HG02943 (cell line): ENCODE measurements around the gene SUPT3H.

Source experiments
- ATAC-seq: cut with Tn5 transposase; IDR thresholded peaks from one replicate; pipeline ENCODE4 v1.9.1; 2021; ENCODE audit warnings: mild to moderate bottlenecking, low read depth, moderate library complexity; ENCODE audit not compliant: unreplicated experiment

SUPT3H gene

GRCh38 chr6:45132658-45133294 lies 245.0 kb downstream of the SUPT3H start:
- no peak for ATAC-seq

GRCh38 chr6:45132059-45132458 lies 245.7 kb downstream of the SUPT3H start:
- ATAC-seq: no peak

GRCh38 chr6:45129051-45129450 lies 248.7 kb downstream of the SUPT3H start:
- no peak for ATAC-seq

DNA sequence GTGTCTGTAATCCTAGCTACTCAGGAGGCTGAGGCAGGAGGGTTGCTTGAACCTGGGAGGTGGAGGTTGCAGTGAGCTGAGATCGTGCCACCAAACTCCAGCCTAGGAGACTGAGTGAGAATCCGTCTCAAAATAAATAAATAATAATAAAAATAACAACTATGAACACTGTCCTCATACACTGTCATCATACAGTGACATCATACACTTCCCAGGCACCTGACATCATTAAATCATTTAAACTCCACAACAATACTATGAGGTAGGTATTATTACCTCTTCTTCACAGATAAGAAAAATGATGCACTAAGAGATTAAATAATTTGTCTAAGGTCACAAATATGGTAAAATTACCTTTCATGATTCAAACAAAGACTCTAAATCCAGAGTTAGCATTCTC lies 250.5 kb downstream of the SUPT3H start:
- ATAC-seq: no peak

GRCh38 chr6:45126033-45126432 lies 251.7 kb downstream of the SUPT3H start:
- ATAC-seq: no peak

DNA sequence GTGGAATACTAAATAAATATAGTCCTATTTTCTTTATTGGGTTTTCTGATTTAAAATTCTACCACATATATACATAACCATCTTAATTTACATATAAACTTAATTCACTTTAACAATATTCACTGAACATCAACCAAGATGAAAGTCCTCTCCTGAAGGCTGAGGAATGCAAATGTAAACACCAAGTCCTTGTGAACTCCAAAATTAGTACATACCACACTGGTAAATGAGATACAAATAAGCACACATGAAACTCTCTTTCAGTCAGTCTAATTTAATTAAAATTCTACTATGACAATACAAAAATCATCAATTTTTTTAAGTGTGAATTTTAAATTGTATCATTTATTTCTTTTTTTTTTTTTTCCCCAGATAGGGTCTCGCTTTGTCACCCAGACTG lies 254.7 kb downstream of the SUPT3H start:
- no peak for ATAC-seq

DNA sequence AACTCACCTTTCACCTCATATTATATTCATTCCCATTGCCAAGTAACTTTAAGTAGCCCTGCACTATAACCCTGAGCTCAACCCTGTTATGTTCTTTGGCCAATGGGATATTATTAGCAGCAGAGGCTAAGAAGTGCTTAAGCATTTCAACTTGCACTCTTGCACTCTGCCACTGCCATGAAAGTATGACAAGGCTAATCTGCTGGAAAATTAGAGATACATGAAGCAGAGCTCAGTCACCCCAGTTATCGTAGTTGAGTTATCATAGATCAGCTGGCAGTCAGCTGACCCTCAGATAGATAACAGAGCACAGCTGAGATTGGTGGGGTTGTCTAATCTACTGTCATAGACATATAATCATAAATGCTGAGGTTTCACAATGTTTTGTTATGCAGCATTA lies 259.0 kb downstream of the SUPT3H start:
- ATAC-seq: no peak

- ATAC-seq: no peak
These were observed 260.9 kb downstream of the SUPT3H start for GRCh38 chr6:45116714-45117410.

- no peak for ATAC-seq
These were observed 262.0 kb downstream of the SUPT3H start for GRCh38 chr6:45115696-45116095.

DNA sequence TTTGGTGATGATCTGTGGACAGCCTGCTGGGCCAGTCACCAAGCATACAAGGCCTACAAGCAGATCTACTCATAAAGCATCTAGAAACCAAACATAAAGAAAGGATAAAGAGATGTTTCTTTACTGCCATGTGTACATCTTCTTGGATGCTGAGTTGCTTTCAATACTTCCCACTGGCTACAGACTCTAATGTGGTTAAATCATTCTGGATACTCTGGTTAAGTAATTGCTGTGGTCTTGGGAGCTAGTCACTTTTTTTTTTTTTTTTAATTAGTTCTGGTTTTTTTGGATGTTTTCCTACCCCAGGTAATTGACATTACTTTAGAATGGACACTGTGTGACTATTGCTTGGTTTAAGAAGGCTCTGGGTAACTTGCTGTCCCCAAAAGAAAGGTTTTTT lies 265.0 kb downstream of the SUPT3H start:
- ATAC-seq: no peak

GRCh38 chr6:45109551-45109950 lies 268.2 kb downstream of the SUPT3H start:
- no peak for ATAC-seq

DNA sequence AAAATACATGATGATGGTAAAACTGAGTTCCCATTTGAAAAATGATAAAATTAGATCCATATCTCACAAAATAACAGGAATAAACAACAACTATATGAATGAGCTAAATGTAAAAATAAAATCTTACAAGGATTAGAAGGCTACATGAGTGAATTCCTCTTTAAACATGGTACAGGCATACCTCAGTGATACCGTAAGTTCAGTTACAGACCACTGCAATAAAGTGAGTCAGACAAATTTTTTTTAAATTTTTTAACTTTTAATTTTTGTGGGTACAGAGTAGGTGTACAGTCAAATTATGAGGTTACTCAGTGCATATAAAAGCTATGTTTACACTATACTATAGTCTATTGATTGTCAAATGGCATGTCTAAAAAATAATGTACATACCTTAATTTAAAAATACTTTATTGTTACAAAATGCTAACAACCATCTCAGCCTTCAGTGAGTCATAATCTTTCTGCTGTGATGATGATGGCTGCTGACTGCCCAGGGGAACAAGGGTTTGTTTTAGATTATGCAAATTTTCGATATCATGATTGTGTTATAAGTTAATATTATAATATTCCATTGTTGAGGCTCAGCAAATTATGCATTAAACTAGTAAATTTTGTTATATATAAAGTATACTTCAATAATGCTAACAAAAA lies 272.4 kb downstream of the SUPT3H start:
- no peak for ATAC-seq

- ATAC-seq: no peak
These were observed 273.3 kb downstream of the SUPT3H start for GRCh38 chr6:45104429-45104828.

GRCh38 chr6:45098256-45098655 lies 279.5 kb downstream of the SUPT3H start:
- ATAC-seq: no peak

DNA sequence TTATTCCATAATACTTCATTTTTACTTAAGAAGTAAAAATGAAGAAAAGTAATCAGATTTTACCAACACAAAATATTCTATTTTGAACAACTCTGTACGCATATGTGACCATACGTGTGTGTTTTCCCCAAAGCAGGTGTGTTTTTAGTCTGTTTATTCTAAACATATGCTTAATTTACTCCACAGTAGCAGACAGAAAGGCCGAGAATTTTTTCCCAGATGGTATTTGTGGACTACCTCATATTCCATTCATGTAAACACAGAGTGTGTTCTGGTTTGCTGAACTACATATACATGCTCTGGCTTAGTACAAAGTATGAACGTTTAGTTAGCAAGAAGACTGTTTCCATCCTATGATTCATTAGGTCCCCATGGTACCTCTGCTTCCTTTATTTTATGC lies 282.9 kb downstream of the SUPT3H start:
- ATAC-seq: no peak

GRCh38 chr6:45092135-45092534 lies 285.6 kb downstream of the SUPT3H start:
- no peak for ATAC-seq

DNA sequence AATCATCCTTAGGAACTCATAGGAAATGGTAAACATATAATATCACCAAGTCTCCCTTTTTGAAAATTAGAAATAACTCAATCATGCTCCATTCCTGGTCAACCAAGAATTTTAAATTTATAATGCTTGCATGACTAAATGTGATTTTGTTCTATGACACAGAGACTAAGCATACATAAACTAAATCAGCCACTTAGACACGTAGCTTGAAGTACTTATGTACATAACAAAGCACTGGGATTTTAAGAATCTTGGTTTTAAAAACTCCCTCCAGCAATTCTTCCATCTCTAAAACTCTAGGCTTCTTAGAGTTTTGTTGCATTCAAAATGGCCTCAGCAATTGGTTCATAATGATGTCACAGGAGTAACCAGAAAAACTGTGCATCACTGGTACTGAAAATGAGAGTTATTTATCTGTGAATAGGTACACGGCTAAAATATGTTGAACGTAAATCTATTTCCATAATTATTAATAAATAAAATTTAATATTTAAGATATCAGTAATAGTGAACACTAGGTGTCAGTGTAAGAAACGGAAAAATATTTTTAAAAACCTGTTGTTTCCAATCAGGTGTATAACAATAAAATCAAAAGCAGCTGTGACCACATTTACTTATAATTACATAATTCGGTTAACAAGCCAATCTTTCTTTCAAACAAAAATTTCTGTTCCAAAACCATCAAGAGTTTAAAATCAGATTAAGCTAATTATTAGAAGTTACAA lies 291.2 kb downstream of the SUPT3H start:
- ATAC-seq: no peak

DNA sequence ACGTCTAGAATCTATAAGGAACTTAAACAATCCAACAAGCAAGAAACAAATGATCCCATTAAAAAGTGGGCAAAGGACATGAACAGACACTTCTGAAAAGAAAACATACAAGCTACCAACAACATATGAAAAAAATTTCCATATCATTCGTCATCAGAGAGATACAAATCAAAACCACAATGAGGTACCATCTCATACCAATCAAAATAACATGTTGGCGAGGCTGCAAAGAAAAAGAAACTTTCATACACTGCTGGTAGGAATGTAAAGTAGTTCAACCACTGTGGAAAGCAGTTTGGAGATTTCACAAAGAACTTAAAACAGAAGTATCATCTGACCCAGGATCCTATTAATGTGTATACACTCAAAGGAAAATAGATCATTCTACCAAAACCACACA lies 293.5 kb downstream of the SUPT3H start:
- no peak for ATAC-seq

DNA sequence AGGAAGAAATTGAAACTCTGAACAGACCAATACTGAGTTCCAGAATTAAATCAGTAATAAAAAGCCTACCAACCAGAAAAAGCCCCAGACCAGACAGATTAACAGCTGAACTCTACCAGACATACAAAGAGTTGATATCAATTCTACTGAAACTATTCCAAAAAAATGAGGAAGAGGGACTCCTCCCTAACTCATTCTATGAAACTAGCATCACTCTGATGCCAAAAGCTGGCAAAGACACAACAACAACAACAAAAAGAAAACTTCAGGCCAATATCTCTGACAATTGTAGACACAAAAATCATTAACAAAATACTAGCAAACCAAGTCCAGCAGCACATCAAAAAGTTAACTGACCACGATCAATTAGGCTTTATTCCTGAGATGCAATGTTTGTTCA lies 295.6 kb downstream of the SUPT3H start:
- ATAC-seq: no peak

DNA sequence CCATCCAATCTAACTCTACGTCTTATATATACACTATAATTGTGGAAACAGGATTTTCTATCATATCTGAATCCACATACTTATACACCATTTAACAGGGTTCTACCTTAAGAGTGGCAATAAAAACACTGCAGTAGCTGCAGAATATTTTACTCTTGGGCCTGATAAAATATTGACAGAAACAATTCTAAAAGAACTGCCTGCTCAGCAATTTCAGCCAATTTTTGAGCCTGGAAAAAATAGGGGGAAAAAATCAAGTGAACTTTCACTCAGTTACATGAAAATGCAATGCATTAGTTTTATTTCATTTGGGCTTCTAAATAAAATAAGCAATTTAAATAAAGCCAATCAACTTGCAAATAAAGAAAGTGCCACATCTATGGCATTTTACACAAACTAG lies 296.1 kb downstream of the SUPT3H start:
- no peak for ATAC-seq

DNA sequence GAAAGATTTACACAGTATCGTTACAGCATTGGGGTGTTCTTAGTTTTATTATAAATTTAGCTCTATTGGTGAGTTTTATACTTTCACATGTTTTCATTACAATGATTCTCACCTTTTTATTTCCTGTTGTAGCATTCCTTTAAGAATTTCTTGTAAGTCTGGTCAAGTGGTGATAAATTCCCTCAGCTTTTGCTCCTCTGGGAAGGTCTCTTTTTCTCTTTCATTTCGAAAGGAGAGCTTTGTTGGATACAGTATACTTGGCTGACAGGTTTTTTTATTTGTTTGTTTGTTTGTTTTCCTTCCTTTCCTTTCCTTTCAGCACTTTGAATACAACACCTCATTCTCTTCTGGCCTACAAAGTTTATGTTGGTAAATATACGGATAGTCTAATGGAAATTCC lies 299.3 kb downstream of the SUPT3H start:
- no peak for ATAC-seq
